Osteoblast (primary cell): ENCODE results near the gene CAPZA2. TPM values are rescaled to one million over a fixed set of nuclear protein-coding genes. Genes with fewer than 3 reads are reported as not detected.

Experiments
- DNase-seq: peaks from one replicate; pipeline ENCODE4 v3.0.0; 2011; ENCODE audit warnings: low spot score, mixed read lengths; ENCODE audit not compliant: insufficient read length; ENCODE audit errors: missing footprints
- H2AFZ ChIP-seq: 2 replicates; pipeline ENCODE4 v1.6.0; 2011; ENCODE audit warnings: mild to moderate bottlenecking, low read length
- H3K27ac ChIP-seq: 2 replicates; pipeline ENCODE4 v1.5.1; 2011; ENCODE audit warnings: mild to moderate bottlenecking, low read depth, low read length, moderate library complexity
- H3K27me3 ChIP-seq: 2 replicates; pipeline ENCODE4 v1.6.0; 2012; ENCODE audit warnings: mild to moderate bottlenecking, control low read depth, inconsistent platforms, low read length, moderate library complexity; ENCODE audit not compliant: insufficient read depth
- H3K36me3 ChIP-seq: 2 replicates; pipeline ENCODE4 v1.5.1; 2011; ENCODE audit warnings: mild to moderate bottlenecking, low read length, control low read depth, moderate library complexity; ENCODE audit not compliant: insufficient read depth
- H3K4me1 ChIP-seq: 2 replicates; pipeline ENCODE4 v1.5.1; 2011; ENCODE audit warnings: mild to moderate bottlenecking, low read length, control low read depth, moderate library complexity; ENCODE audit not compliant: insufficient read depth
- H3K4me2 ChIP-seq: 2 replicates; pipeline ENCODE4 v1.6.0; 2011; ENCODE audit warnings: mild to moderate bottlenecking, low read length; ENCODE audit not compliant: insufficient read depth
- H3K4me3 ChIP-seq: fragments of 200-600 bp; sonication (generic); 3 replicates; pipeline ENCODE4 v1.5.1; 2012; ENCODE audit warnings: mild to moderate bottlenecking, low read length, inconsistent platforms; ENCODE audit not compliant: insufficient read depth
- H3K79me2 ChIP-seq: 2 replicates; pipeline ENCODE4 v1.6.0; 2012; ENCODE audit warnings: mild to moderate bottlenecking, low read length, control low read depth, inconsistent platforms; ENCODE audit not compliant: insufficient read depth
- H3K9me3 ChIP-seq: 2 replicates; pipeline ENCODE4 v1.5.1; 2011; ENCODE audit warnings: low read depth, low read length, control low read depth
- H4K20me1 ChIP-seq: 2 replicates; pipeline ENCODE4 v1.6.0; 2012; ENCODE audit warnings: mild to moderate bottlenecking, low read length, control low read depth; ENCODE audit not compliant: insufficient read depth
- total RNA-seq: library from RNA; depleted of rRNA; stranded (reverse); fragments of >200 nt; gene quantifications from 2 replicates; pipeline ENCODE4 v1.2.3, GENCODE V29; 2012
- TF ChIP-seq, protein P1 (sequence below): IDR thresholded peaks from 2 replicates; pipeline ENCODE4 v1.5.1; 2011; ENCODE audit warnings: mild to moderate bottlenecking, low read depth, low read length, moderate library complexity; ENCODE audit errors: extremely low read depth

CAPZA2 gene
- total RNA-seq, 1 donor, result 173 TPM

DNA sequence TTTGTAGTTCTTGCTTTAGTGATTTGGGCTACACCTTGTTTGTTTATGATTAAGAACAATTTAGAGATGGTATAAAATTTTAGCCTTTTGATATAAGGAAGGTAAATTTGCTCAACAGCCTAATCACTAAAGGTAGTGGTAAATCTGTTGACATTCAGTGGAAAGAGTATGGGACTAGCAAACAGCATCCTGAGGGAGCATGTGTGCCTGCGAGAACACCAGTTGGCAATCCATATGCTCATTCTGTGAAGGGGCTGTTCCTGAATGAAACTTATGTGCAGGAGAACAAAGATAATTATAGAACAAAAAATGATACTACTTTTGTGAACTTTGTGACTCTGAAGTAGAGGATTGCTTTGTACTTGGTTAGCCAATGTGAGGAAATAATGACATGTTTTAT lies 44.0 kb downstream of the CAPZA2 start:
- H3K79me2 ChIP-seq, result peaks cover 30% of the 10 kb centered on the region

DNA sequence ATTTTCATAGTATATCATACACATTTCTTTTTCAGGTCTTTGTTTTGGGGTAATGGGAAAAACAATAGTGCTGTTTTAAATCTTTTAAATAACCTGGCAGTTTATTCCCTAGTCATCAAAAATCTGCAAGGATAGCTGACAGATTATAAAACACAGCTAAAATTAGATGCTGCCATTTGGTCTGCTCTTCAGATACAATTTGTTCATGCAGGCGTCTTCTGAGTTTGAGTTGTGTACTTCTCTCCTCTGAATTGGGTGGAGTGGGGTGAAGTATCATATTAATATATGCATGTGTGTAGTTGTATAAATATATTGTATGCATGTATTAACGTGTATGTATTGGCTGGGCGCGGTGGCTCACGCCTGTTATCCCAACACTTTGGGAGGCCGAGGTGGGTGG lies 48.0 kb downstream of the CAPZA2 start:
- Histone ChIP-seq H4K20me1 (peaks cover 5% of the 10 kb centered on the region), H3K27ac (no peak overlapping the region), H3K4me3 (no peak overlapping the region), H2AFZ (no peak overlapping the region), H3K9me3 (no peaks in the 10 kb centered on the region), H3K36me3 (peaks cover 63% of the 10 kb centered on the region), H3K4me2 (no peak overlapping the region), H3K79me2 (peaks cover 14% of the 10 kb centered on the region), H3K4me1 (no peaks in the 10 kb centered on the region), H3K27me3 (no peaks in the 10 kb centered on the region)
- TF ChIP-seq, protein P1, sequence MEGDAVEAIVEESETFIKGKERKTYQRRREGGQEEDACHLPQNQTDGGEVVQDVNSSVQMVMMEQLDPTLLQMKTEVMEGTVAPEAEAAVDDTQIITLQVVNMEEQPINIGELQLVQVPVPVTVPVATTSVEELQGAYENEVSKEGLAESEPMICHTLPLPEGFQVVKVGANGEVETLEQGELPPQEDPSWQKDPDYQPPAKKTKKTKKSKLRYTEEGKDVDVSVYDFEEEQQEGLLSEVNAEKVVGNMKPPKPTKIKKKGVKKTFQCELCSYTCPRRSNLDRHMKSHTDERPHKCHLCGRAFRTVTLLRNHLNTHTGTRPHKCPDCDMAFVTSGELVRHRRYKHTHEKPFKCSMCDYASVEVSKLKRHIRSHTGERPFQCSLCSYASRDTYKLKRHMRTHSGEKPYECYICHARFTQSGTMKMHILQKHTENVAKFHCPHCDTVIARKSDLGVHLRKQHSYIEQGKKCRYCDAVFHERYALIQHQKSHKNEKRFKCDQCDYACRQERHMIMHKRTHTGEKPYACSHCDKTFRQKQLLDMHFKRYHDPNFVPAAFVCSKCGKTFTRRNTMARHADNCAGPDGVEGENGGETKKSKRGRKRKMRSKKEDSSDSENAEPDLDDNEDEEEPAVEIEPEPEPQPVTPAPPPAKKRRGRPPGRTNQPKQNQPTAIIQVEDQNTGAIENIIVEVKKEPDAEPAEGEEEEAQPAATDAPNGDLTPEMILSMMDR, result no peak
- DNase-seq, result no peak

More for the DNA sequence above, 44.0 kb downstream of the CAPZA2 start:
- DNase-seq, result no peak
- Histone ChIP-seq H3K36me3 (peaks cover 42% of the 10 kb centered on the region), H3K4me3 (no peak overlapping the region), H3K4me2 (no peak overlapping the region), H4K20me1 (peaks cover 3% of the 10 kb centered on the region), H3K4me1 (no peaks in the 10 kb centered on the region), H3K9me3 (no peaks in the 10 kb centered on the region), H2AFZ (no peak overlapping the region), H3K27ac (no peak overlapping the region), H3K27me3 (no peaks in the 10 kb centered on the region)
- TF ChIP-seq, protein P1, result no peak

DNA sequence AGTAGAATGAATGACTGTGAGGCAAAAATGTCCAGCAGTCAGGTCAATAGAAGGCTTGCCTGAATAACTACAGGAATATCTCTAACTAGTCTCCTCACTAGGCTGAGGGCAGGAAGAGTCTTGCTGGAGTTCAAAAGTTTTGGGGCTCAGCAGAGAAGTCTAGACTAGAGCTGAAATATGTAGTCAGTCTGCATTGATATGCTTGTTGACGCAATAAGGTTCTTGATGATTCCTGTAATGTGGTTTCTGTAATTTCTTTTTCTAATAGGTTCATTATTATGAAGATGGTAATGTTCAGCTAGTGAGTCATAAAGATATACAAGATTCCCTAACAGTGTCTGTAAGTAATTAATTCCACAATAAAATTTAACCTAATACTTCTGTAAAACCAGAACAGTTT lies 49.4 kb downstream of the CAPZA2 start:
- no peak for DNase-seq
- H3K27ac ChIP-seq, result no peak overlapping the region
- H3K9me3 ChIP-seq, result no peaks in the 10 kb centered on the region
- no peak overlapping the region for H2AFZ ChIP-seq
- H3K79me2 ChIP-seq, result peaks cover 3% of the 10 kb centered on the region
- H3K4me3 ChIP-seq, result no peak overlapping the region
- no peak overlapping the region for H3K4me2 ChIP-seq
- H3K27me3 ChIP-seq, result no peaks in the 10 kb centered on the region
- TF ChIP-seq, protein P1, result no peak
- H3K4me1 ChIP-seq, result no peaks in the 10 kb centered on the region
- peaks cover 70% of the 10 kb centered on the region for H3K36me3 ChIP-seq
- H4K20me1 ChIP-seq, result peaks cover 3% of the 10 kb centered on the region

DNA sequence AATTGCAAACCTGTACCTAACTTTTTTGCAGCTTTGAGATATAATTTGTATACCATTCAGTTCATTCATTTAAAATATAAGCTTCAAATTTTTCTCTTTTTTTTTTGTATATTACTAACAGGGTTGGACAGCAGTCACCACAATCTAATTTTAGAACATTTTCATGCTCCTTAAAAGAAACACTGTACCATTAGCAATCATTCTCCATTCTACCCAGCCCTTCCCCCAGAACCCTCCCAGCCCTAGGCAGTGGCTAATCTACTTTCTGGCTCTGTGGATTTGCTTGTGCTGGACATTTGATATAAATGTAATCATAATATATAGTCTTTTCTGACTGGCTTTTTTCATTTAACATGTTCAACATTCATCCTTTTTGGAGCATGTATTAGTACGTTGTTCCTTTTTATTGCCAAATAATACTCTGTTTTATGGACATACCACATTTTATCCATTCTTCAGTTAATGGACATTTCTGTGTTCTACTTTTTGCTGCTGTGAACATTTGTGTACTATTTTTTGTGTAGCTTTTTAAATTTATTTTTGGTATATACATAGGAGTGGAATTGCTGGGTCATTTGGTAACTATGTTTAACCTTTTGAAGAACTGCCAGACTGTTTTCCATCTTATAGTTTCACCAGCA lies 50.0 kb downstream of the CAPZA2 start:
- H2AFZ ChIP-seq, result no peak overlapping the region
- no peak overlapping the region for H3K27ac ChIP-seq
- H3K36me3 ChIP-seq, result peaks cover 69% of the 10 kb centered on the region
- H4K20me1 ChIP-seq, result peaks cover 3% of the 10 kb centered on the region
- no peaks in the 10 kb centered on the region for H3K27me3 ChIP-seq
- H3K9me3 ChIP-seq, result no peaks in the 10 kb centered on the region
- no peak overlapping the region for H3K4me2 ChIP-seq
- H3K4me3 ChIP-seq, result no peak overlapping the region
- TF ChIP-seq, protein P1, result no peak
- no peaks in the 10 kb centered on the region for H3K4me1 ChIP-seq
- H3K79me2 ChIP-seq, result no peaks in the 10 kb centered on the region
- no peak for DNase-seq
